NCI-H2171 treated with DMSO at 0.1 percent for 48 hours (cell line): Measurements from ENCODE around the gene EFHD2.
A peak's percentile ranks its signal among the peaks of the same experiment; 100 is the strongest.
"Not testable (repeated sequence)": the region's sequence is repeated elsewhere in the genome, so short reads cannot be mapped to it uniquely, and the experiment has no call there.

ENCODE experiments used
- DNase-seq: peaks from one replicate; lab custom pipeline; 2025; lab: John Stamatoyannopoulos, UW

EFHD2 gene

DNA sequence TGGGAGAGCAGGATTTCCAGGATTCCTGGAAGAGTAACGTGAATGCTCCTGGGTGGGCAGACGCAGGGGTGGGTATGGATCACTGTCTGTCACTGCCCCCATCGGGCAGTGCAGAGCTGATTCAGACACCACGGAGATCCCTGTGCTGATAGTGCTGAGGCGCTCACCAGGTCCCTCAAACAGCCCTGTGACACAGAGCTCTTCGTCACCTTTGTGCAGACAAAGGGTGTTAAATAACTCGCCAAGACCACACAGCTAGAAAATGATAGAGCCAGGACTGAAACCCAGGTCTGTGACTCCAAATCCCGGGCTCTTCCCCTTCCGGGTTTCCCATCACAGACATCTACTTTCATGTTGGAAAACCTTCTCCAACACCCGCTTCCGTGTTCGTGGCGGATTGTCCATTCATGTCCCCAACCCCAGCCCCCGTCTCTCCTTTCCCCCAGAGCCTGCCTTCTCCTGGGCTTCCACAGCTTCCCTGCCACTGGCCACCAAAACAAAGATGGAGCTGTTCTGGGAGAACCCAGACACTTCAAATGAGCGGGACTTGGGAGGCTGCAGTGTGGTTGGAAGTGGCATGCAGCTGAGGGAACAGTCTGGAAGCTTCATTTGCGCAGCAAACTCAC lies 2.6 kb downstream of the EFHD2 start:
- DNase-seq, result no peak

GRCh38 chr1:15412843-15413242 lies 3.2 kb downstream of the EFHD2 start:
- DNase-seq, result no peak

- DNase-seq, result no peak
These were observed 4.1 kb downstream of the EFHD2 start for GRCh38 chr1:15413563-15414444.

DNA sequence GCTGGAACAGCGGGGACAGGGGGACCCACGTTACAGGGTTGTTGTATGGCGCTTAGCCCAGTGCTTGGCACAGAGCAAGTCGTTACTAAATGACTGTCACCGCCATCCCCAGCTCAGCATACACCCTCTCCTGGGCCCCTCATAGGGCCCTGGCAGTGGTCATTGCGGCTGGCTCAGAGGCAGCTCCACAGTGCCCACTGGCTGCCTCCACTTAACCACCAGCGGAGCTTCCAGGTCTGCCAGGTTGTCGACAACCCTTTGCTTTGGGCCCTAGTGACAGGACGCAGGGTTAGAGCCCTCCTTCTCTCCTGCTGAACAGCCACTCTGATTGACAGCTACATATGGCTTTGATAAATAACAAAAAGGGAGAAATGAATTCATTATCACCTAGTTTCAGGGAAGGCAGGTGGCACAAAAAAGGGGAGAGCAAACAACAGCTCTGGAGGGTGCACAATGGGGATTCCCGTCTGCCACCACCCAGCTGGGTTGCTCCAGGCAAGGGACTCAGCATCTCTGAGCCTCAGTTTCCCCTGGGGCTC lies 4.8 kb downstream of the EFHD2 start:
- DNase-seq, result no peak

DNA sequence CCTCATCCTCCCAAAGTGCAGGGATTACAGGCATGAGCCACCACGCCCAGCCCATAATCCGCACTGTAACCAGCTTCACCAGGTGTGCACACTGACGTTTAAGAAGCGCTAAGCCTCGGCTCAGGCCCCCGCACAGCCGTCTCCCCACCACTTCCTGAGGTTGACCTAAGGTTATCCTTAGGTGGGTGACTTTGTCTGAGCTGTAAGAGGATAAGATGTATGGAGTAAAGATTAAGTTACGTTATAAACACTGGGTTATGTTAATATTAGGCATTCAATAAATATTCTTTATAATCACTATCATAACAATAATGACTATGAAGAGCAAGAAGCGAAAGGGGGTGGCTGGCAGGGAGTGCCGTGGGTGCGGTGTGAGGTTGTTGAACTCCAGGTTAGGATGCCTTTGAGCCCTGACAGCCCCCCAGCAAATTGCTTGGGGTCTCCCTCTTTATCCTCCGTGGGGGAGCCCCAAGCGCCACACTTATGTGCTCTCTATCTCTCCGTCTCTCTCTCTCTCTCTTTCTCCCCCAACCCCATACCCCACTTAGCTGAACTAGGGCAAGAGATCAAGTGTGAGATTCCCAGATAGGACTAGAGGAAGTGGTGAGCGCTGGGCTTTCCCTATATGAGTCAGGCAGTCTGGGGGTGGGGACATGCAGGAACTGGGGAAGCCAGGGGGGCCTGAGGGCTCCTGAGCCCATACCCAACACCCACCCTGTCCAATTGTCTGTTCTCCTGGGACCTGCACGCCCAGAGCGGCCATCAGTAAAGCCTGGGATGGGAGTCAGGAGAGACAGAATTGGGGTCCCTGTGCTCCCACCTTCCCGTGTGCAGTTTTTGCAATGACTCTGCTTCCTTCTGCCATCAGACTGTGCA lies 7.6 kb downstream of the EFHD2 start:
- no peak for DNase-seq

DNA sequence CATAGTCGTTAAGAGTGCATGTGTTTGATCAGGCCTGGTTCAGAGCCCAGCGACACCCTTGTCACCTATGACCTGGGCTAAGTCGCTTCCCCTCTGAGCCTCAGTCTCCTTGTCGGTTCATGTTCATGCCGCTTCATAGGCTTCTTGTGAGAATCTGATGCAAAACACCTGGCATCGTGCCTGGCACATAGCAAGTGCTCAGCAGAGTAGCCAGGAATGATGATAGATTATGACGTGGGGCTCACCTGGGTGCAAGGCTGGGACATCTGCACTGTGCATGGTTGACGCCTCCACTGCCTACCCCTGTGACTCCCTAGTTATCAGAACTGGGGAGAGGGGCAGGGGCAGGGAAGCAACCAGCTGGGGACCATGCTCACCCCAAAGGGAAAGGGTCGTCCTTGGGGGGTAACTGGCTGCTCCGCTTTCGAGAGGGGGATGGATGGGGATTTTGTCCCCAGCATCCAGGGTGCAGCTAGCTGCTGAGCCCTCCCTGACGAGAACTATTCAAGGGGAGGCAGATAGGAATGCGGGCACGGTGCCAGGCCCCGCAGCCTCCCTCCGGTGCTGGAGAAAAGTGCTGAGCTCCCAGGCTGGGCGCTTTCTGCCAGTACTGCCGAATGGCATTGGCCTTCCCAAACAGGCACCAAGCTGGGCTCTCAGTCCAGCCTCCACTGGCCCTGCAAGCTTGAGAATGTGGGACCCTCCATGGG lies 9.3 kb downstream of the EFHD2 start:
- peak; percentile 71 for DNase-seq

GRCh38 chr1:15420853-15421465 lies 11.3 kb downstream of the EFHD2 start:
- DNase-seq, result no peak

DNA sequence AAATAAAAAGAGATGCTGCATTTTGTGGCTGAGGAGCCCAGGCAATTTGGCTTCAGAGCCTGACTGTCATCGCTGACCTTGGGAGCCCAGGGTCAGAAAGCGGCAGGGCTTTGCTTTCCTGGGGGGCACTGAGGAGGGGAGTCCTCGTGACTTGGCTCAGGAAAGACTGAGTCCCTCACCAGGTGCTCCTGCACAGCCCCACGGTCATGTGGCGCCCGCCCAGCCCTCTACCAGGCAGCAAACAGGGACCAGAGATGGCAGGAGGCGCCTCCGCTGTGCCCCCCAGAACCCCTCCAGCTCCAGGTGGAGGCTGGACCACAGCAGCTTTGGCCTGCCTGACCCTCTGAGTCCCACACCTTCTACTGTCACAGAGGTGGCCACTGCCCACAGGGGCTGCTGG lies 13.2 kb downstream of the EFHD2 start:
- no peak for DNase-seq

DNA sequence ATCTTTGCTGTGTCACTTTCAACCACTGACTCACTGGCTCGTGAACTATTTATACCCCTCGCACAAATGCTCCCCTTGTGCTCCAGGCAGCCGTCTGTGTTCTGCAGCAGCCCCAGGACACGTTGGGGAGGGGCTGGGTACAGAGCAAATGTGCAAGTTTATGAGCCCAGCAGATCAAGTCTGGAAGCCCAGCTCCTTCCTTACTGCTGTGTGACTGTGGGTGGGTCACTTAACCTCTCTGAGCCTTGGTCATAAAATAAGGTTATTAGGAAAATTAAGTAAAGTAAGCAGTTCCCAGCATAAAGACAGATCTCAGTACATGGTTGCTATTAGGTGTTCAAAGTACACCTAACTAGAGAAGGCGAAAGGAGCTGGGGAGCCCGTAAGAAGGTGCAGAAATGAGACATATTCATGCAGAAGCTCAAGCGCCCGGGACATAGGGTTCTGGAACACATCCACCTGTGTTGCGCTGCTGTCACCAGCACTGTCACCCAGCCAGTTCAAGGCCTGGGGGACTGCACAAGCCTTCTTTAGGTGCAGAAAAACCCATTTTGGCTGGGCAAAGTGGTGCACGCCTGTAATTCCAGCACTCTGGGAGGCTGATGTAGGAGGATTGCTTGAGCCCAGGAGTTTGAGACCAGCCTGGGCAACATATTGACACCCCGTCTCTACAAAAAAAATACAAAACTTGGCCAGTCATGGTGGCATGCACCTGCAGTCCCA lies 13.8 kb downstream of the EFHD2 start:
- DNase-seq, result no peak

GRCh38 chr1:15424146-15424667 lies 14.5 kb downstream of the EFHD2 start:
- peak; percentile 97 for DNase-seq

DNA sequence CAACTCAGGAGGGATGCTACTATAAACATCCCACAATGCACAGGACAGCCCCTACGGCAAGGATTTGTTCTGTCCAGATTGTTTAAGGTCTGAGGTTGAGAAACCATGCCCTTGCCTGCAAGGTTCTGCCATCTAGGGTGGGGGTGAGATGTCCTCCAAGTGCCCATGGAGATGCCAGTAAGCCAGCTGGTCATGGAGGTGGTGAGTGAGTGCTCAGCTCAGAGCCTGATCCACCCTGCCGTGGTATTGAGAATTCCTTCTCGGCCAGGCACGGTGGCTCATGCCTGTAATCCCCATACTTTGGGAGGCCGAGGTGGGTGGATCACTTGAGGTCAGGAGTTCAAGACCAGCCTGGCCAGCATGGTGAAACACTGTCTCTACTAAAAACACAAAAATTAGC lies 15.3 kb downstream of the EFHD2 start:
- no peak for DNase-seq

GRCh38 chr1:15425521-15425920 lies 15.8 kb downstream of the EFHD2 start:
- DNase-seq, result no peak

GRCh38 chr1:15425958-15426357 lies 16.3 kb downstream of the EFHD2 start:
- no peak for DNase-seq

DNA sequence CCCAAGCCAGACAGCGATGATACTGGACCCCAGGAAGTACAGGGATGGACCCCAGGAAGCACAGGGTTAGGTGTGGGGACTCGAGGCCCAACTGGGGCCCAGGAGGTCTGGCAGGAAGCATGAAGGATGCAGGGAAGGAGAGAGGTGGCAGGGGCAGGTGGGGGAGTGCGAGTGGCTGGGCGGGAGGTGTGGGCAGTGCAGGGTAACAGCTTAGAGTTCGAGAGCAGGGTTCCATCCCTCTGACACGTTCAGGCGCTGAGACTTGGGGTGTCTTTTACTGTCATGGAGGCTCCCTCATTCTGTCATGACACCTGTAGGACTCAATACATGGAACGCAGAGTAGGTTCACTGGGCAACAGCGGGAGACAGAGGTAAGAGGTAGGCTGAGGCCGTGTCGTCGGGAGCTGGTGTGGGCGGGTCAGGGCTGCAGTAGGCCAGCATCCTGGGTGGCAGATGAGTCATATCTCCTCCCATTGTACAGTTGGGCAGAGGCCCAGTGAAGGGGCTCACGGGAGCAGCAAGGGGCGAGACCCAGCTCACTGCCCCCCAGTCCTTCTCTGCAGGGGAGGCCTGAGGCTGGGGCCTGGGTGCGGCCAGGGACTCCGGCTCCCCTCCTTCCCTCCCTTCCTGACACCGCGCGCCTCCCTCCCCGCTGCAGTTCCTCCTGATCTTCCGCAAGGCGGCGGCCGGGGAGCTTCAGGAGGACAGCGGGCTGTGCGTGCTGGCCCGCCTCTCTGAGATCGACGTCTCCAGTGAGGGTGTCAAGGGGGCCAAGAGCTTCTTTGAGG lies 17.0 kb downstream of the EFHD2 start:
- DNase-seq, result no peak

DNA sequence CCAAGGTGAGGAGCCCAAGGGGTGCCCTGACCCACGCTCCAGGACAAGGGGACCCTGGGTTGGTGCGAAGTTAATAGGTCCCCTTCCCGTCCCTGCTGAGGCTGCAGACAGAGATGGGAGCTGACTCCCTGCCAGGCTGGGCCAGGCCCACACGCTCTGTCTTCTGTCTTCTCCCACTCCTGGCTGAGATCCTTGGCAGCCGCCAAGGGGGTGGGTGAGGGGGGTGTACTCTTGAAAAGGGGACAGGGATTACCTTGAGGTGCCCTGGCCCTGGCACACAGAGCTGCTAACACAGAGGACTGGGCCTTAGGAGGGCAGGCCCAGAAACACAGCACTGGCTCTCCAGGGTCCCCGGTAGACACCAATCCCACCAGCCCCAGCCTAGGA lies 17.6 kb downstream of the EFHD2 start:
- no peak for DNase-seq

DNA sequence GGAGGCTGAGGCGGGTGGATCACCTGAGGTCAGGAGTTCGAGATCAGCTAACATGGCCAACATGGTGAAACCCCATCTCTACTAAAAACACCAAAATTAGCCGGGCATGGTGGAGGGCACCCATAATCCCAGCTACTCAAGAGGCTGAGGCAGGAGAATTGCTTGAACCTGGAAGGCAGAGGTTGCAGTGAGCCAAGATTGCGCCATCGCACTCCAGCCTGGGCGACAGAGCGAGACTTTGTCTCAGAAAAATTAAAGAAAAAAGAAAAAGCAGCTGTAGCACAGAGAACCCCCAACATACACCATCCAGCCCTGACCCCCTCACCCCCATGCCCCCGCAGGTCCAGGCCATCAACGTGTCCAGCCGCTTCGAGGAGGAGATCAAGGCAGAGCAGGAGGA lies 18.6 kb downstream of the EFHD2 start:
- not testable (repeated sequence) for DNase-seq

DNA sequence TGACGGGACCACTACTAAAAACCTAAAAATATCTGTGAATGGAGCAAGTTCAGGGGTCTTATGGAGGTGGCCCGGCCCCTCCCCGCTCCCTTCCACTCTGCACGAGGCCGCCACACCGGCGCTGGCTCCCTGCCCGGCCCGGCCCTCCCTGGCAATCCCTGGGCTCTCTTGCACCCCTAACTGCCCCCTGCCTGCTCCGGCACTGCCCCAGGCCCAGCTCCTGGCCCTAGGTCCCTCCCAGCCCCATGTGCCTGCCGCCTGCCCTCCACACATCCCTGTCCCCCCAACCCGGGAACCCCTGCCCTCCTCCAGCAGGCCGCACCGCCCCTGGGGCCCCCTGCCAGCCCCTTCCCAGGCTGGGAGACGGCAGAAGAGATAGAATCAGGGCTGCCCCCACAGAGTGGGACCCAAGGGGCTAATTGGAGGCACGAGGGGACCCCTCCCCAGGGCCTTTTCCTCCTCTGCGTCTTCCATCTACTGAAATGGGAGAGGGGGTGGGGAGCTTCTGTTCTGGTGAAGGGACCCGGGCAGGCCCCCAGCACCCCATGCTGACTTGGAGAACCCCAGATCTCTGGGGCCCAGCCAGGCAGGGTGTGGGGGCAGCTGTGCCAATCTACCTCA lies 19.2 kb downstream of the EFHD2 start:
- no peak for DNase-seq

- no peak for DNase-seq
These were observed 20.0 kb downstream of the EFHD2 start for GRCh38 chr1:15429701-15430149.
